GM19025 (cell line): Measurements from ENCODE around the gene CELF5.
"Not testable (repeated sequence)": the region's sequence is repeated elsewhere in the genome, so short reads cannot be mapped to it uniquely, and the experiment has no call there.

Experiments used
- ATAC-seq: cut with Tn5 transposase; IDR thresholded peaks from one replicate; pipeline ENCODE4 v1.9.1; 2021; ENCODE audit warnings: mild to moderate bottlenecking, low read depth, moderate library complexity; ENCODE audit not compliant: unreplicated experiment

CELF5 gene

GRCh38 chr19:3206216-3206953, 18.1 kb upstream of the CELF5 start:
- no peak for ATAC-seq

GRCh38 chr19:3207461-3208242, 16.8 kb upstream of the CELF5 start:
- ATAC-seq: no peak

- ATAC-seq: no peak
Measured at GRCh38 chr19:3208317-3209207, 15.9 kb upstream of the CELF5 start.

- no peak for ATAC-seq
Measured at GRCh38 chr19:3210347-3211017, 14.0 kb upstream of the CELF5 start.

- ATAC-seq: no peak
Measured at GRCh38 chr19:3211191-3211590, 13.3 kb upstream of the CELF5 start.

- ATAC-seq: no peak
Measured at GRCh38 chr19:3213159-3213558, 11.3 kb upstream of the CELF5 start.

GRCh38 chr19:3216874-3217273, 7.6 kb upstream of the CELF5 start:
- no peak for ATAC-seq

- ATAC-seq: no peak
Measured at GRCh38 chr19:3220576-3220975, 3.9 kb upstream of the CELF5 start.

GRCh38 chr19:3221576-3221975, 2.9 kb upstream of the CELF5 start:
- ATAC-seq: not testable (repeated sequence)

- no peak for ATAC-seq
Measured at GRCh38 chr19:3222709-3223108, 1.8 kb upstream of the CELF5 start.

GRCh38 chr19:3225169-3225485, 666 bp downstream of the CELF5 start:
- no peak for ATAC-seq

- no peak for ATAC-seq
Measured at GRCh38 chr19:3225677-3226093, 1.2 kb downstream of the CELF5 start.

GRCh38 chr19:3227054-3227626, 2.7 kb downstream of the CELF5 start:
- ATAC-seq: no peak

GRCh38 chr19:3229346-3229743, 4.9 kb downstream of the CELF5 start:
- ATAC-seq: no peak

- no peak for ATAC-seq
Measured at GRCh38 chr19:3229888-3230496, 5.5 kb downstream of the CELF5 start.

GRCh38 chr19:3231288-3231687, 6.8 kb downstream of the CELF5 start:
- no peak for ATAC-seq

- ATAC-seq: no peak
Measured at GRCh38 chr19:3233116-3233515, 8.7 kb downstream of the CELF5 start.

- no peak for ATAC-seq
Measured at GRCh38 chr19:3233831-3234230, 9.4 kb downstream of the CELF5 start.

GRCh38 chr19:3234800-3235199, 10.3 kb downstream of the CELF5 start:
- ATAC-seq: no peak

GRCh38 chr19:3235604-3236003, 11.1 kb downstream of the CELF5 start:
- not testable (repeated sequence) for ATAC-seq
